IMR-90 (cell line): ENCODE measurements around the gene CDH9. TPM values are rescaled to one million over a fixed set of nuclear protein-coding genes. Genes with fewer than 3 reads are reported as not detected.

ENCODE experiments used
- ATAC-seq: fragments of 200-7000 bp; cut with Tn5 transposase; 2 replicates; pipeline ENCODE4 v1.9.1; 2020; ENCODE audit warnings: low read depth, mild to moderate bottlenecking, moderate library complexity
- BruUV-seq: library from RNA; stranded (reverse); fragments of 400-500 nt; replicated peaks from 2 replicates; lab custom pipeline; 2021; lab: Mats Ljungman, UMichigan
- CTCF ChIA-PET: fragments of 300-600 bp; formaldehyde crosslinking; extraction: SDS; loops from one replicate; lab custom pipeline; 2021; ENCODE audit warnings: antibody characterized with exemption; lab: Yijun Ruan, JAX
- POLR2A ChIA-PET: fragments of 300-600 bp; sonication (Branson Sonifier 250); formaldehyde crosslinking; loops from one replicate; lab custom pipeline; 2022; ENCODE audit warnings: antibody characterized with exemption; ENCODE audit not compliant: unreplicated experiment; lab: Charles Lee
- DNase-seq: peaks from one replicate; pipeline ENCODE4 v3.0.0; 2013
- H2AFZ ChIP-seq: replicated peaks from 2 replicates; pipeline ENCODE3; 2013; ENCODE audit warnings: low read length, mild to moderate bottlenecking; ENCODE audit not compliant: poor library complexity
- H2AK5ac ChIP-seq: 2 replicates; pipeline ENCODE4 v1.6.1; 2013; ENCODE audit warnings: low read depth, low read length, inconsistent platforms
- H2AK9ac ChIP-seq: replicated peaks from 2 replicates; pipeline ENCODE3; 2013; ENCODE audit warnings: mild to moderate bottlenecking, low read depth, low read length, moderate library complexity; ENCODE audit not compliant: poor library complexity
- H2BK120ac ChIP-seq: 2 replicates; pipeline ENCODE4 v1.6.1; 2013; ENCODE audit warnings: low read depth, low read length, inconsistent platforms
- H2BK15ac ChIP-seq: 3 replicates; pipeline ENCODE4 v1.6.1; 2013; ENCODE audit warnings: low read depth, low read length, inconsistent platforms
- H2BK20ac ChIP-seq: 2 replicates; pipeline ENCODE4 v1.6.1; 2013; ENCODE audit warnings: low read depth, mild to moderate bottlenecking, inconsistent platforms, low read length, moderate library complexity
- H2BK5ac ChIP-seq: 2 replicates; pipeline ENCODE4 v1.6.1; 2013; ENCODE audit warnings: mild to moderate bottlenecking, low read depth, low read length, inconsistent platforms; ENCODE audit not compliant: poor library complexity, severe bottlenecking
- H3K14ac ChIP-seq: replicated peaks from 2 replicates; pipeline ENCODE4 v1.6.1; 2013; ENCODE audit warnings: low read depth, low read length, inconsistent platforms
- H3K18ac ChIP-seq: 2 replicates; pipeline ENCODE4 v1.6.1; 2013; ENCODE audit warnings: low read depth, low read length, control low read depth
- H3K23ac ChIP-seq: 2 replicates; pipeline ENCODE4 v1.6.1; 2013; ENCODE audit warnings: low read depth, low read length, inconsistent platforms
- H3K27ac ChIP-seq: 2 replicates; pipeline ENCODE4 v1.5.1; 2013; ENCODE audit warnings: mild to moderate bottlenecking, control low read depth, low read length; ENCODE audit not compliant: insufficient read depth
- H3K27me3 ChIP-seq: 2 replicates; pipeline ENCODE4 v1.6.1; 2013; ENCODE audit warnings: low read length; ENCODE audit not compliant: control insufficient read depth, insufficient read depth
- H3K36me3 ChIP-seq: 2 replicates; pipeline ENCODE4 v1.6.1; 2013; ENCODE audit warnings: low read length, mixed read lengths; ENCODE audit not compliant: control insufficient read depth, insufficient read depth
- H3K4ac ChIP-seq: 2 replicates; pipeline ENCODE4 v1.6.1; 2013; ENCODE audit warnings: low read depth, low read length, inconsistent platforms
- H3K4me1 ChIP-seq: 2 replicates; pipeline ENCODE4 v1.6.1; 2013; ENCODE audit warnings: low read length, mixed read lengths; ENCODE audit not compliant: control insufficient read depth, insufficient read depth
- H3K4me2 ChIP-seq: 2 replicates; pipeline ENCODE4 v1.6.1; 2013; ENCODE audit warnings: low read depth, mild to moderate bottlenecking, control low read depth, low read length, moderate library complexity
- H3K4me3 ChIP-seq: 2 replicates; pipeline ENCODE4 v1.5.1; 2013; ENCODE audit warnings: low read depth, mild to moderate bottlenecking, control low read depth, low read length, moderate library complexity; ENCODE audit not compliant: insufficient read depth
- H3K56ac ChIP-seq: 2 replicates; pipeline ENCODE4 v1.6.1; 2013; ENCODE audit warnings: low read length, inconsistent platforms; ENCODE audit not compliant: insufficient read depth; ENCODE audit errors: extremely low read depth
- H3K79me1 ChIP-seq, 2 experiments: 2 replicates each; pipeline ENCODE4 v1.6.1; 2013; ENCODE audit warnings: low read length in 2 of 2, inconsistent platforms in 1 of 2, low read depth in 1 of 2
- H3K9ac ChIP-seq: 2 replicates; pipeline ENCODE4 v1.6.1; 2013; ENCODE audit warnings: low read depth, low read length, control low read depth
- H3K9me1 ChIP-seq: 2 replicates; pipeline ENCODE4 v1.6.1; 2013; ENCODE audit warnings: low read length, inconsistent platforms; ENCODE audit not compliant: insufficient read depth
- H3K9me3 ChIP-seq: 2 replicates; pipeline ENCODE4 v1.6.1; 2013; ENCODE audit warnings: low read length; ENCODE audit not compliant: control insufficient read depth, insufficient read depth
- H4K20me1 ChIP-seq: 2 replicates; pipeline ENCODE4 v1.6.1; 2013; ENCODE audit warnings: low read length, inconsistent platforms; ENCODE audit not compliant: insufficient read depth
- H4K5ac ChIP-seq: 2 replicates; pipeline ENCODE4 v1.6.1; 2013; ENCODE audit warnings: mild to moderate bottlenecking, low read depth, low read length, control low read depth
- H4K8ac ChIP-seq, 2 experiments: 2 replicates each; pipeline ENCODE4 v1.6.1; 2013; ENCODE audit warnings: low read depth in 2 of 2, low read length in 2 of 2, control low read depth in 1 of 2, inconsistent platforms in 1 of 2
- H4K91ac ChIP-seq: 2 replicates; pipeline ENCODE4 v1.6.1; 2013; ENCODE audit warnings: low read depth, low read length, inconsistent platforms; ENCODE audit not compliant: insufficient read depth
- CEBPB ChIP-seq: IDR thresholded peaks from 2 replicates; pipeline ENCODE4 v1.6.1; 2012; ENCODE audit warnings: low read depth, low read length, improper control_type of control experiment
- CHD1 ChIP-seq: IDR thresholded peaks from 2 replicates; pipeline ENCODE4 v1.6.1; 2012; ENCODE audit warnings: low read depth, low read length, improper control_type of control experiment
- FOS ChIP-seq: fragments of 150-350 bp; IDR thresholded peaks from 2 replicates; pipeline ENCODE4 v1.6.1; 2016; ENCODE audit warnings: low read depth, low read length
- MAZ ChIP-seq: IDR thresholded peaks from 2 replicates; pipeline ENCODE4 v1.6.1; 2012; ENCODE audit warnings: low read depth, mild to moderate bottlenecking, low read length, improper control_type of control experiment, moderate library complexity, borderline replicate concordance
- MXI1 ChIP-seq: IDR thresholded peaks from 2 replicates; pipeline ENCODE4 v1.6.1; 2012; ENCODE audit warnings: low read depth, mild to moderate bottlenecking, low read length, moderate library complexity, borderline replicate concordance
- NFE2L2 ChIP-seq: fragments of 150-350 bp; IDR thresholded peaks from 2 replicates; pipeline ENCODE4 v1.6.1; 2016; ENCODE audit warnings: low read depth, mild to moderate bottlenecking, low read length
- POLR2A ChIP-seq: IDR thresholded peaks from 2 replicates; pipeline ENCODE4 v1.6.1; 2012; ENCODE audit warnings: mild to moderate bottlenecking, low read depth, low read length
- RCOR1 ChIP-seq: IDR thresholded peaks from 2 replicates; pipeline ENCODE4 v1.6.1; 2012; ENCODE audit warnings: mild to moderate bottlenecking, low read length, improper control_type of control experiment; ENCODE audit not compliant: insufficient replicate concordance
- SMC3 ChIP-seq: fragments of 150-350 bp; IDR thresholded peaks from 2 replicates; pipeline ENCODE4 v1.6.1; 2016; ENCODE audit warnings: low read depth, mild to moderate bottlenecking, antibody characterized with exemption, low read length, moderate library complexity
- WGBS, 2 experiments: methylation state at CpG; one replicate each; pipeline versions ENCODE4 v1.1.5 to v1.1.7; 2013; ENCODE audit warnings: missing lambda C conversion rate in 2 of 2; ENCODE audit not compliant: insufficient read length in 1 of 2; ENCODE audit errors: extremely low coverage in 2 of 2; 5-methylcytosine and 5-hydroxymethylcytosine counted together
- dilution Hi-C: fragments of 300-500 bp; cut with HindIII; formaldehyde crosslinking; loops from one replicate; pipeline ENCODE4 v1.14.3; 2018; ENCODE audit warnings: low sequenced_read_pairs; ENCODE audit not compliant: unreplicated experiment
- in situ Hi-C: fragments of 300-500 bp; cut with MboI; formaldehyde crosslinking; loops from 3 replicates; pipeline ENCODE4 v1.14.3; 2019; ENCODE audit warnings: low sequenced_read_pairs, inconsistent platforms, mixed read lengths
- intact Hi-C: fragments of 100-400 bp; cut with micrococcal nuclease; formaldehyde crosslinking; loops from 2 replicates; pipeline ENCODE4 v1.10.0; 2022
- polyA plus RNA-seq, 3 experiments: library from polyadenylated mRNA; depleted of rRNA; stranded (reverse); fragments of >200 nt; gene quantifications; 2 replicates each; pipeline ENCODE4 v1.2.3, GENCODE V29; 2012; ENCODE audit warnings: low replicate concordance in 1 of 3
- total RNA-seq: library from RNA; depleted of rRNA; stranded (reverse); fragments of >200 nt; gene quantifications from 2 replicates; pipeline ENCODE4 v1.2.3, GENCODE V29; 2012
- TF ChIP-seq, protein P1 (sequence below): fragments of 150-350 bp; IDR thresholded peaks from 2 replicates; pipeline ENCODE4 v1.6.1; 2017; ENCODE audit warnings: mild to moderate bottlenecking, antibody characterized with exemption, low read length, low read depth
- TF ChIP-seq, protein P2 (sequence below): fragments of 150-350 bp; IDR thresholded peaks from 2 replicates; pipeline ENCODE4 v1.6.1; 2016; ENCODE audit warnings: low read depth, mild to moderate bottlenecking, low read length, moderate library complexity, borderline replicate concordance

The CDH9 gene
- total and polyA plus RNA-seq, 2 of the 4 experiments (the other 2 are of a cell fraction): not detected

DNA sequence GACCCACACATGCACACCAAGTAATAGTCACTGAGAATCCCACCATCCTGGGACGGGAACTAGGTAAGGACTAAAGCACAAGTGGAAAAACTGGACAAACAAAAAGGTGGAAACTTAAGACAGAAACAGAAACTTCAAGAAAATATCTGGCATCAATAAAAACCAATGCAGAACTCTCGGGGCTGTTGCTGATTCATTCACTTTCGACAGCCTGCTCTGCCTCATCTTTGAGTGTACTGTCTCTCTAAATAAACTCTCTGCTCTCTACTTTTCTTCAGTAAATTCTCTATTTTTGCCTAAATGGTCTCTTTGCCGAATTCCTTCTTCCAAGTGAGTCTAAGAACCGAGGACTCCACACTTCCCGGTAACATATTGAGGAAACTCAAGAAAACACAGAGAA is 116.9 kb downstream of the CDH9 start:
- Histone ChIP-seq H3K9ac (no peak overlapping the region), H2AK5ac (no peak overlapping the region), H3K4me1 (no peaks in the 10 kb centered on the region), H3K9me3 (peaks cover 13% of the 10 kb centered on the region; the same call in 1 of the 2 replicates), H4K8ac (no peak overlapping the region), H3K23ac (no peak overlapping the region), H3K36me3 (no peaks in the 10 kb centered on the region), H2BK5ac (no peak overlapping the region), H4K5ac (no peak overlapping the region), H3K4ac (no peak overlapping the region), H3K4me3 (no peak overlapping the region), H4K20me1 (no peaks in the 10 kb centered on the region), H3K79me1 (no peaks in the 10 kb centered on the region), H3K56ac (no peak overlapping the region), H3K4me2 (no peak overlapping the region), H2BK15ac (no peak overlapping the region), H3K9me1 (no peaks in the 10 kb centered on the region), H4K91ac (no peak overlapping the region), H2AFZ (no peak overlapping the region), H3K27me3 (no peaks in the 10 kb centered on the region), H3K18ac (no peak overlapping the region), H2BK120ac (no peak overlapping the region), H2AK9ac (no peak overlapping the region), H2BK20ac (no peak overlapping the region), H3K27ac (no peak overlapping the region), H3K14ac (no peak overlapping the region)
- ChIA-PET POLR2A (no interaction called here), CTCF (no interaction called here)
- no CpG with 5 or more reads among the region's 6 CpGs for WGBS, 2 experiments
- in situ Hi-C loops: no loop called here
- ATAC-seq (no peak), DNase-seq (no peak)
- intact Hi-C loops: no loop called here
- dilution Hi-C loops: no loop called here
- TF ChIP-seq POLR2A: no peak
- TF ChIP-seq CHD1: no peak
- TF ChIP-seq MXI1: no peak
- no peak for TF ChIP-seq NFE2L2
- TF ChIP-seq SMC3: no peak
- TF ChIP-seq, protein P1, sequence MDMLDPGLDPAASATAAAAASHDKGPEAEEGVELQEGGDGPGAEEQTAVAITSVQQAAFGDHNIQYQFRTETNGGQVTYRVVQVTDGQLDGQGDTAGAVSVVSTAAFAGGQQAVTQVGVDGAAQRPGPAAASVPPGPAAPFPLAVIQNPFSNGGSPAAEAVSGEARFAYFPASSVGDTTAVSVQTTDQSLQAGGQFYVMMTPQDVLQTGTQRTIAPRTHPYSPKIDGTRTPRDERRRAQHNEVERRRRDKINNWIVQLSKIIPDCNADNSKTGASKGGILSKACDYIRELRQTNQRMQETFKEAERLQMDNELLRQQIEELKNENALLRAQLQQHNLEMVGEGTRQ: no peak
- TF ChIP-seq MAZ: no peak
- no peak for TF ChIP-seq CEBPB
- TF ChIP-seq, protein P2, sequence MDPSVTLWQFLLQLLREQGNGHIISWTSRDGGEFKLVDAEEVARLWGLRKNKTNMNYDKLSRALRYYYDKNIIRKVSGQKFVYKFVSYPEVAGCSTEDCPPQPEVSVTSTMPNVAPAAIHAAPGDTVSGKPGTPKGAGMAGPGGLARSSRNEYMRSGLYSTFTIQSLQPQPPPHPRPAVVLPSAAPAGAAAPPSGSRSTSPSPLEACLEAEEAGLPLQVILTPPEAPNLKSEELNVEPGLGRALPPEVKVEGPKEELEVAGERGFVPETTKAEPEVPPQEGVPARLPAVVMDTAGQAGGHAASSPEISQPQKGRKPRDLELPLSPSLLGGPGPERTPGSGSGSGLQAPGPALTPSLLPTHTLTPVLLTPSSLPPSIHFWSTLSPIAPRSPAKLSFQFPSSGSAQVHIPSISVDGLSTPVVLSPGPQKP: no peak
- TF ChIP-seq FOS: no peak
- no peak for TF ChIP-seq RCOR1
- BruUV-seq: no TSS peak
